NCI-H748 (cell line): ENCODE results near the gene RPLP2.

ENCODE experiments used
- DNase-seq: peaks from one replicate; lab custom pipeline; 2025; ENCODE audit not compliant: unreplicated experiment; lab: John Stamatoyannopoulos, UW

Gene RPLP2

DNA sequence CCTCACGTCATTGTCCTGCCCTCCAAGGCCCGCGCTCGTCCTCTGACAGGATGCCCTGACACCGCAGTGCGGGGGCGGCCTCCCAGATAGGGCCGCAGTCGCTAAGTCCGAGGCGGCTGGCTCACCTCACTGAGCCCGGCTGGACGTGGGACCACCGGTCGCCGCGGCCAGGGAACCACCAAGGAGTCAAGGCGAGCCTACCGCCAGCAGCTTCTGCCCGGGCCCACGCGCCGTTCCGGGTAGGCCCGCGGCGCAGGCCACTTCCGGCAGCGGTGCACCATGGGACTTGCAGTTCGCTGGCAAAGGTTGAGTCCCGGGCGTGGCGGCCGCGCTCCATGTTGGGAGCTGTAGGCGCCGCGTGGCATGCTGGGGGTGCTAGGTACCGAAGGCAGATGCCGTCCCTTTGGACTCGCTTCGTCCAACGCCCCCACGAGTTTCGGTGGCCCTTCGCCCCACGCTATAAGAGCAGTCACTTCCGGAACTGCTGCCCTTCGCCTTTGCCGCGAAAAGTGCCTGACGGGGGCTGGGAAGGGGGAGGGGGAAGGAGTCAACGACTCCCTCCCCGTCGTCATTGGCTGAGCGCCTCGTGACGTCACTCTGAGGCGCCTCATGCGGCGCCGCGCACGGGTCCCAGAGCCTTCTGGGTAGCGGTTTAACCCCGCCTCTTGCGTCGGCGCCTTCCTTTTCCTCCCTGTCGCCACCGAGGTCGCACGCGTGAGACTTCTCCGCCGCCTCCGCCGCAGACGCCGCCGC, at the start of gene RPLP2:
Gene RPLP2, plus strand, starts transcription at position 681 of the 753 bp plus-strand sequence. CDS start 268 bp downstream, outside the sequence.
- peak; percentile 98 for DNase-seq

DNA sequence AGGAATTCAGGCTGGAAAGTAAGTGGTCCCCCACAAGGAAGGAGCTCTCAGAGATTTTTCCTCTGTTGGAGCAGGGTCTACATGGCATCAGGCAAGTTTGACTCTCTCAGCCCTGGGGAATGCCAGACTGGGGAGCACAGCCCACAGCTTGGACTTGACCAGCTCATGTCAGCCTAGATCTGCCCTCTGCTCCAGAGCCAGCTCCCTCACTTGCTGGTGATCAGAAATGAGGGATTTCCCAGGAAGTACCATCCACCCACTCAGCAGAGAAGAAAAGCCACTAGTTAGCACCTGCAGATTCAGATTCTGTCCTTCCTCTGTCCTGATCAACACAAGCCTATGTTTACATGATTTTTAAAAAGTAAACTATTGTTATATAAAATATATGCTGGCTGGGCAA, 49.5 kb upstream of the RPLP2 start:
- DNase-seq: no peak

DNA sequence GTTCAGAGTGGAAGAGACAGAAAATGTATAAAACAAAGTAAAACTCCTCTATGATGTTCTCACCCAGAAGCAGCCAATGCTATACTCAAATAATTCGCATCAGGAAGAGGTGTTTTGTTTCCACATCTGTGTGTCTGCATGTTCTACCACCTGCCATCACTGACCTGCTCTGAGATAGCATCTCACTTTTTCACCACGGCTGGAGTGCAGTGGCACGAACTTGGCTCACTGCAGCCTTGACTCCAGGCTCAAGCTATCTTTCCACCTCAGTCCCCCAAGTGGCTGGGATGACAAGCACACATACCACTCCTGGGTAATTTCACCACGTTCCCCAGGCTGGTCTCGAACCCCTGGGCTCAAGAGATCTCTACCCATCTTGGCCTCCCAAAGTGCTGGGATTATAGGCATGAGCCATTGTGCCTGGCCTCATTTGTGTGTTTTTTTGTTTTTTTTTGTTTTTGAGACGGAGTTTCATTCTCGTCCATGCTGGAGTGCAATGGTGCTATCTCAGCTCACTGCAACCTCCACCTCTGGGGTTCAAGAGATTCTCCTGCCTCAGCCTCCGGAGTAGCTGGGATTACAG, 48.1 kb upstream of the RPLP2 start:
- no peak for DNase-seq

DNA sequence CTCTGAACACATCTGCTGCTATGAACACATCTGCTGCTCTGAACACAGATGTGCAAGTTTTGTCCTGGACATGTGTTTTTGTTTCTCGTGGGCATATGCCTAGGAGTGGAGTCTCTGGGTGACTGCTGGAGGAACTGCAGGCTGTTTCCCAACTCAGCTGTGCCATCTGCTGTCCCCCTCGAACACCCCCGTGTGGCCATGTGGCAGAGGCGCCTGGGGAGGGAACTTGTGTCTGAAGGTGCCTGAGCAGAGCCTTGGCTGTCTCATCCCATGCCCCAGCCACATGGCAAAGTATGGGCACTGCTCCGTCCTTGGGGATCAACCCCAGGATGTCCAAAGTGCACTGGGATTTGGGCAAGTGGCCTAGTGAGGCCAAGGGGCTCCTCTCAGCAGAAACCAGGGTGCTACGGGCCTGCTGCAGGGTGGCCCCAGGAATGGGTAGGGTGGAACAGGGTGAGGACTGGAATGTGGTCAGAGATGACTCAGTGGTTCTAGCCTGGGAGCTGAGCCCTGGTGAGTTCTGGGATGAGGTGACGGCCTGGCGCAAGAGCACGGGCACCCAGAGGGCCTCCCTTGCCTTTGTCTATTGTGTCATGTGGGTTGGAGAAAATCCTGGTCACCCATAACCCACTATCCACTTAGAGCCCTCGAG, 47.2 kb upstream of the RPLP2 start:
- DNase-seq: no peak

DNA sequence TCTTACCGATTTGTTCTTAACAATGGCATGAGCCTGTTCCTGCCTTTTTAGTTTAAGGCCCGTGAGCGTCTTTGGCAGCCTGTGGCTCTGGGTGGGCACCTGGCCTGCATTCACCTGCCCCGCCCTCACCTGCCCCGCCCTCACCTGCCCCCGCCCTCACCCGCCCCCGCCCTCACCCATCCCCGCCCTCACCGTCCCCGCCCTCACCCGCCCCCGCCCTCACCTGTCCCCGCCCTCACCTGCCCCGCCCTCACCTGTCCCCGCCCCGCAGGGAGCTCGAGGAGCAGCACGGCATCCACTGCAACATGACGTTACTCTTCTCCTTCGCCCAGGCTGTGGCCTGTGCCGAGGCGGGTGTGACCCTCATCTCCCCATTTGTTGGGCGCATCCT, 46.7 kb upstream of the RPLP2 start:
- DNase-seq: peak; percentile 82

DNA sequence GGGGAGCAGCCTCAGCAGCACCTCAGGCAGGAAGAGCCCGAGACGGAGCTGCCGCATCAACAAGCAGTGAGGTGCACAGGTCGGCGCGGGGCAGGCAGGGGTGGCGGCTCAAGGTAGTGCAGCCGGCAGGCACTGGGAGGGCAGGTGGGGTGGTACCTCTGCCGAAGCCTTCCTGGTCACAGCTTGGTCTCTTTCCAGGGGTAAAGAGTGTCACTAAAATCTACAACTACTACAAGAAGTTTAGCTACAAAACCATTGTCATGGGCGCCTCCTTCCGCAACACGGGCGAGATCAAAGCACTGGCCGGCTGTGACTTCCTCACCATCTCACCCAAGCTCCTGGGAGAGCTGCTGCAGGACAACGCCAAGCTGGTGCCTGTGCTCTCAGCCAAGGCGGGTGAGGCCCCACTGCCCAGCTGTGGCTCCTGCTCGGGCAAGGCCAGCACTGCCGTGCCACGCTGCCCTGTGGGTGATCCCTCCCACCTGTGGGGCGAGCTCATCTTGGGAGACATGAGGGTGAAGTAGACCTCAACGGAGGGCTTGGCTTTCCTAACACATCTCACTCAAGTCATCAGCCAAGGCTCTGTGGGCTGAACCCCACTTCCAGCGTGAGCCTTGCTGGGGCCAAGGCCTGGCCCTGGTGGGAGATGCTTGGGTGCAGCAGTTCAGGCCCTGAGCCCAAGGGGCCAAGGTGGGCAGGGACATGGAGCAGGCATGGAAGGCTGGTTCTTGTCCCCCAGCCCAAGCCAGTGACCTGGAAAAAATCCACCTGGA, 46.0 kb upstream of the RPLP2 start:
- no peak for DNase-seq

DNA sequence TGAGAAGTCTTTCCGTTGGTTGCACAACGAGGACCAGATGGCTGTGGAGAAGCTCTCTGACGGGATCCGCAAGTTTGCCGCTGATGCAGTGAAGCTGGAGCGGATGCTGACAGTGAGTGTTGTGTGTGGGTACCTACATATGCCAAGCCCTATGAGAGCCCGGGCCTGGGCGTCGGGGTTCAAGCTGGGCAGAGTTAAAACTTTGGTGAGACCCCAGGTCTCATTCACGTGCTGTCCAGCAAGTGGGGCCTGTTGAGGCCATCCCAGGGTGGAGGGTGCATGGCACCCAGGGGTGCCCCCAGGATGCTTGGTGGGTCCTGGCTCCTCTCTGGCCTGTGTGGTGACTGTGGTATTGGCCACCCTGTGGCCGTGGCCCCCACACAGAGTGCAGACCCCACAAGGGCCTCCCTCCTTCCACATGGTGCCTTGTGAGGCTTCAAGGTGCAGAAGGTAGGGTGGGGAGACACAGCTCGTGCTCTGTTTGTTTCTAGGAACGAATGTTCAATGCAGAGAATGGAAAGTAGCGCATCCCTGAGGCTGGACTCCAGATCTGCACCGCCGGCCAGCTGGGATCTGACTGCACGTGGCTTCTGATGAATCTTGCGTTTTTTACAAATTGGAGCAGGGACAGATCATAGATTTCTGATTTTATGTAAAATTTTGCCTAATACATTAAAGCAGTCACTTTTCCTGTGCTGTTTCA, 45.3 kb upstream of the RPLP2 start:
- DNase-seq: no peak

DNA sequence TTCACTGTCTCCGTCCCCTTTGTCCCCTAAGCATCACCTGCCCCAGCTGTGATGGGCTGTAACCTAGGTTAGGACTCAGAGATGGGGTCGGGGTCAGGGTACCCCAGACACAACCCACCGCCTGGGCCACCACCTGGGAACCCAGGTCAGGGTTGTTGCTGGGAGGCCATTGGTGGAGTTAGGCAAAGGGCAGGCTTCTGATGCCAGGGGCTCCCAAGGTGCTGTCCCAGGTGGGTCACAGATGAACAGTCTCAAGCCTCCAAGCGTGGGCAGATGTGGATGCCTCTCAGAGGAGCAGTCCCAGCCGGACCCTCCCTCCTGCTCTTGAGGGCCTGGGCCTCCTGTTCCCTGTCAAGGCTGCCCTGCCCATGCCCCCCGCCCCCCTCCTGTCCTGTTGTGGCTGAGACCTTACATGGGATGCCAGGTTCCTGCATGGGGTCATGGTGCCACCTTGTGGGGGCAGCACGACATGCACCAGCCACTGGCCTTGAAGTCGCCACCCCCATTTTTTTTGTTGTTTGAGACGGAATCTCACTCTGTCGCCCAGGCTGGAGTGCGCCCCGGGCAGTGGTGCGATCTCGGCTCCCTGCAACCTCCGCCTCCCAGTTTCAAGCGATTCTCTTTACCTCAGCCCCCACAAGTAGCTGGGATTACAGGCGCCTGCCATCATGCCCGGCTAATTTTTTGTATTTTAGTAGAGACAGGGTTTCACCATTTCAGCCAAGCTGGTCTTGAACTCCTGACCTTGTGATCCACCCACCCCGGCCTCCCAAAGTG, 44.6 kb upstream of the RPLP2 start:
- DNase-seq: peak; percentile 36

DNA sequence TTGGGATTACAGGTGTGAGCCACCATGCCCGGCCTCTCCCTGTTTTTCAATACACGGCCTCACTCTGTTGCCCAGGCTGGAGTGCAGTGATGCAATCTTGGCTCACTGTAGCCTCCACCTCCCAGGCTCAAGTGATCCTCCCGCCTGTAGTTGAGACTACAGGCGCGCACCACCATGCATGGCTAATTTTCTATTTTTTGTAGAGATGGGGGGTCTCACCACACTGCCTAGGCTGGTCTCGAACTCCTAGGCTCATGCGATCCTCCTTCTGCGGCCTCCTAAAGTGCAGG, 44.0 kb upstream of the RPLP2 start:
- DNase-seq: no peak

DNA sequence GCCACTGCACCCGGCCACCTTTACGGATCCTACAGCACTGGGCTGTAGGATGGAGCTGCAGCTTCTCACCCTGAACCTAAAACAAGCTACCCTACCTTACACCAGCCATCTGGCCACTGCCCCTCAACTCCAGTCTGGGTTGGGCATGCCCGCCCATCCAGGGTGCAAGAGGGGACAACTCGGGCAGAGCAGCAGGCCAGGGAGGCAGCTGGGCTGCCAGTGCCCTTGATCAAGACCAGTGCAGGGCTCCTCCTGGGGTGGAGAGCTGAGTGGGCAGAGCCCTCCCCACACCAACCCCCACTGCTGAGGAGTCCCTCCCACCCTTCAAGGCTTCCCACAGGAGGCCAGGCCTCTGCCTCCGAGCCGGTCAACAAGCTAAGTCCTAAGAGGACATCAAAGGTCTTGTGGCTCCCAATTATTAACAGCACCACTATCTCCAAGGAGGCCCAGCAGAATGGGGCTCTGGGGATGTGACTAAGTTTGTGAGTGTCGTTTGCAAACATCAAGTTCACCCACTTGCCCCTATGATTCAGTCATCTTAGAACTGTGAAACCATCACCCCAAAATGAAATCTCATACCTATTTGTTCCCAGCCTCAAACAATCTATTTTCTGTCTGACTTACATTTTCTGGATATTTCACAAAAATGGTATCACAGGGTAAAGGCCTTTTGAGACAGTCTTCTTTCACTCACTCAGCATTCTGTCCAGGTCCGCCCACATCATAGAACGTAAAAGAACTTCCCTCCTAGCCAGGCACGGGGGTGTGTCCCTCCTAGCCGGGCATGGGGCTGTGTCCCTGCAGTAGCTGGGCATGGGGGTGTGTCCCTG, 43.4 kb upstream of the RPLP2 start:
- no peak for DNase-seq

DNA sequence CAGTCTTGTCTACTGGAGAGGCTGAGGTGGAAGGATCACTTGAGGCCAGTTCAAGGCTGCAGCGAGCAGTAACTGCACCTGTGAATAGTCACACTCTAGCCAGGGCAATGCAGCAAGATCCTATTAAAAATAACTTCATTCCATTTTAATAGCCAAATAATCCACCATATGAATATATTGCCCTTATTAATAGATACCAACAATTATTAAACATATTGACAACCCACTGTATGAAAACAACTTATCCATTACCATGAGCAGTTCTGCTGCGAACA, 42.9 kb upstream of the RPLP2 start:
- DNase-seq: no peak

DNA sequence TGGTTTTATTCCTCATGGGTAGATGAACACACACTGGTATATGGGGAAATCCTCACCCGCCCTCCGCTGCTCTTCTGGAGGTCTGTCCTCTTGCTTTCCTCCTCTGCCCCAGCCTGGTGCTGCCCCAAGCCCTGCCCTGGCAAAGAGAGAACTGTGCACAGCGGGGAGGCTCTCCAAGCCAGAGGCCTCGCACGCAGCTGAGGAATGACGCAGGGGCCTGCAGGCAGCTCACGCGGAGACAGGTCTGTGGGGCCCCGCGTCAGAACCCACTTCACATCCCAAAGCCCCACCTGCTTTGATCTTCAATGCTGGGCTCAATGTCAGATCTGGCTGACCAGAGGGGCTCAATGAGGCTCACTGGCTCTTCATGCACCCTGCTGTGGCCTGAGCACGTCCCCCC, 42.5 kb upstream of the RPLP2 start:
- no peak for DNase-seq

DNA sequence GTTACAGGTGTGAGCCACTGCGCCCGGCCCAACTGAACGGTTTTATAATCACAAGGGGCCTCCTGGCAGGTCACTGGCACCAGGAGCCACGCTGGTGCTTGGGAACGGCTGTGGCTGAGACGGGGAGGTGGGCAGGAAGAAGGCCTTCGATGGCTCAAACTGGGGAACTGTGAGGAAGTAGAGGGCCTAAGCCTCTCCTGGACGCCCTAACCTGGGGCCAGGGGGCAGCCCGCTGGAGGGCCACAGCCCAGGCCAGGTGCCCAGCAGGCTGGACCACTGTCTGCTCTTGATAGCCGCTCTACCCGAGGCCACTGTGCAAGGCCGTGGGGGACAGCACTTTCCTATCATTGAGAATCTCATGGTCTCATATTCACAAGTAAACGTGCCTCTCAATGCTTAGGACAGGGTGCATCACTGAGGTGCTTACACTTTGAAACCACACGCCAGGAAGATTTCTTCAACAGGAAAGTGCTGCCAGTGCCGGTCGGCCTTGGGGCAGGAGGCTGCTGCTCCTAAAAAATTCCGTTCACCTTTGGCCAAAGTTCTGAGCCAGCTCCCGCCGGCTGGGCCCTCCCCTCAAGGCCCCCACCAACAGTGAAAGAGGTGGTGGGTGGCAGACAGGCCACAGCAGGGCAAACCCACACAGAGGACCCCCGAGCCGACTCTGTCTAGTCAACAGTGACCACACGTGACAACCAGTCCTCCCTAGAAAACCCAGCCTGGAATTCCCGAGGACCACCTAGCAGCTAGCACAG, 39.7 kb upstream of the RPLP2 start:
- DNase-seq: no peak

DNA sequence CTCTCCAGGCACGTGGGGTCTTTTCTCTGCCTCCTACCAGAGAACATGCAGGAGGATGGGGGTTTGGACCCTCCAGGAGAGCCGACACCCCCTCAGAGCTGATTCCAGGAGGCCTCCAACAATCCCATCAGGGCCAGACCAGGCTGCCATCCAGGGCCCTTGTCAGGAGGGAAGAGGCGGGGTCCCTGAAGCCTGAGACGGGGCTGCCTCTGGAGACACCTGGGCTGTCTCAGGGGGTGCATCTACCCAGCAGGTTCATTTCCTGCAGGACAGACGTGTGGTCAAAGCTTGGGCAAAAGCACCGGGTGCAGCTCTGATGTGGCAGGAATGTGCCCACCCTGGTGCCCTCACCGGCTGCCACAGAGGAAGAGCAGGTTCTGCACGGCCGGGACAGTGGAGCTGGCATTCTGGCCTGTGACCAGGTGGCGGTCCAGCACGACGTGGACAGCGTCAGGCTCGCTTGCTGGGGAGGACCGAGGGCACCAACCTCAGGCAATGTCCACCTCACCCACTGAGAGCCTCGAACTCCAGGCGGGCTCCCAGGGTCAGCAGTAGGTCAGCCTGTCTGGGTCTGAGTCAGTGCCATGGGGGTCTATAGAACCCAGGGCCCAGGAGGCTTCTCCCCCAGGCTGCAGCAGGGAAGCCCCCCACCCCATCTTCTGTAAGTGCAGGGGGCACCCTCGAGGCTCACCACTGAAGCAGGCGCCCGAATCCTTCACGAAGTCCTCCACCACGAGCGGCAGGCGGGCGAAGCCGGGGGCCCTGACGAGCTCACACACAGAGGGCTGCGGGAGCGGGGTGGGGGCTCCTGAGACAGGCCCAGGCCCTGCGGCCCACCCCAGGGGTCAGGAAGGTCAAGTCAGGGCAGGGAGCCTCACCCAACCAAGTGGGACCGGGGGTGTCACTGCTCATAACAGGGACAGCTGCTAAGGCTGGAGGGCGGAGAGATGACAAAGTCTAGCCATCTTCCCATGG, 38.8 kb upstream of the RPLP2 start:
- DNase-seq: no peak

DNA sequence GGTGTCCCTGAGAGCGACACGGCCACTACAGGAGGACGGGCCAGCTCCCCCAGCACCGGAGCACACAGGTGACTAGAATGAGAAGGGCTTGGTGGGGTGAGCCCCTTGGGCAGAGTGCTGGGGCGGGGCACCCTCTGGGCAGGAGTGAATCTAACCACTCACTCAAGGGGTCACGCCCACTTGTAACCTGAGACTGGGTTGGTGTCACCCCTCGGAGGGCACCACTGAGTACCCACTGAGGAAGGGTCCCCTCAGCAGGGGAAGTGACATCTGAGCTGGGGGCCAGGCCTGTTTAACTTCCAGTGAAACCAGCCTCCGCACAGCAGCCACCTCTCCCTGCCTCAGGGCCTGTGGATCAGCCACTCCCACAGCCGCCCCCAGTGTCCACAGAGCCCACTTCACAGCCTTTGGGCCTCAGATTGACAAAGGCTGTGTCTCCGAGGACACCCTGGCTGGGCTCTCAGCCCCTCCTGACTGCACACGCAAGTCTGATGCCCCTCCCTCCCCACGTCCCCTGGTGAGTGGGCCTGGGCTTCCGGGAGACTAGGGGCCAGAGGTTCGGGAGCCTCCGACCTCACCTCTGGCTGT, 38.1 kb upstream of the RPLP2 start:
- DNase-seq: no peak

DNA sequence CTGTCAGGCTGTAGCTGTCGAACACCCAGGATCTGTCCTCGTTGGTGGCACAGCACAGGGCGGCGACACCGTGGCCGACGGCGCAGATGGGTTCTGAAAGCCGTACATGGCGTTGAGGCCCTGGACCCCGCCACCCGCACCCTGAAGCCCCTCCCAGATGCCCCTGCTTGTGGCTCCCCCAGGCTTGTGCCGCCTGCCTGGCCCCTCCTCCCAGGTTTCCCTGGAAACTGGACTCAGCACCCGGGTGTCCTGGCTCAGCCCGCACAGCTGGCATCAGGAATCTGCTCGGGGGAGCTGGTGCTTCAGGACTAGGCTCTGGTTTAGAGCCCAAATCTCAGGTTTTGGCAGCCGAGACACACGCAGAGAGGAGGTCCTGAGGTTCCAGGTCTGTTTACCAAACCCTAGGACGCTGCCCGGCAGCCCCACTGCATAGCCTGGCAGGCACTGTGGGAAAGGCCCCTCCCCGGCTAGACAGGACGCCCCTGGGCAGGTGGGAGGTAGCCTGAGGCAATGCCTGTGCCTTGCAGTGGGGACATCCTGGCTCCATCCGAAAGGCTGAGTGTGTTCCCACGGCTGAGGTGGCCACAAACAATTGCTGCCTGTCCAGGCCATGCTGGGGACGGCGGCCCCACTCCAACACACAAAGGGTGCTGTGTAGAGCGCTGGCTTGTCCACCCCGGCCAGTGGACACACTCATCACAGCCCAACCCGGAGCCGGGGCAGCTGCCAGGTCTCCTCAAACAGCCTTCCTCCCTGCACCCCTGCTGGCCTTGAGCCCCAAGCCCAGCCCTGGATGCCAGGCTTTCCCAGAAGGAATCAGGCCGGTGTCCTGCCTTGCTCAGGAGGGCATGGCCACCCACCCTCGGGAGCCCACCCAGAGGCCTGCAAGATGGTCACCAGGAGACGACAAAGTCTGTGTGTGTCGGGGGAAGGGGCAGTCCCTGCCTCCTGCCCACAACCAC, 37.1 kb upstream of the RPLP2 start:
- no peak for DNase-seq

DNA sequence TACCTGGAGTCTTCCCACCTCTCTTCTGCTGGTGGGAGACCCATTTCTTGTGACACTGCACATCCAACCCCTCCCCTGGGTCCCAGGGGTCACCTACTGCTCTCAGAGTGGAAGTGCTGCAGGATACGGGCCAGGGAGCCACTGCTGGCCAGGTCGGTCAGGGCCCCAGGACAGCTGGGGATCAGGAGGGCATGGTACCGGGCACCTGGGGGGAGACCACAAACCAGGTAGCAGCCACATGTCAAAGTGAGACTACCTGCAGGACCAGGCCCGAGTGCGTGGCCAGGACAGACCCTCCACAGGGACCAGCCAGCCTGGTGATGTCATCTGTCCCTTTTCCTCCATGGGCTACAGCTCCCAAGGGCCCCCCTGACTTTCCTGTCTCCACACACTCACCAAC, 36.3 kb upstream of the RPLP2 start:
- no peak for DNase-seq
